Keratinocyte (primary cell): ENCODE data around the gene SF3A1. TPM values are rescaled to one million over a fixed set of nuclear protein-coding genes. Genes with fewer than 3 reads are reported as not detected.
A peak's percentile ranks its signal among the peaks of the same experiment; 100 is the strongest.

Experiments
- DNase-seq: peaks from one replicate; pipeline ENCODE4 v3.0.0-alpha.2; 2011; ENCODE audit warnings: low read depth, missing footprints, low spot score
- FAIRE-seq: peaks from 2 replicates; lab custom pipeline; 2011; peaks lifted over from hg19 to GRCh38; lab: Jason Lieb, UNC
- H2AFZ ChIP-seq: 2 replicates; pipeline ENCODE4 v1.6.0; 2012; ENCODE audit warnings: low read length, control low read depth, inconsistent platforms; ENCODE audit not compliant: control insufficient read depth
- H3K27ac ChIP-seq: 2 replicates; pipeline ENCODE4 v1.5.1; 2011; ENCODE audit warnings: low read length; ENCODE audit not compliant: control insufficient read depth, insufficient read depth
- H3K27me3 ChIP-seq: 3 replicates; pipeline ENCODE4 v1.6.0; 2011; ENCODE audit warnings: low read length; ENCODE audit not compliant: control insufficient read depth, insufficient read depth; ENCODE audit errors: extremely low read depth
- H3K36me3 ChIP-seq, 2 experiments: 2 replicates in 1 of 2; 3 replicates in 1 of 2; pipeline ENCODE4 v1.5.1; 2011; ENCODE audit warnings: low read length in 2 of 2, mild to moderate bottlenecking in 1 of 2; ENCODE audit not compliant: control insufficient read depth in 2 of 2, insufficient read depth in 2 of 2; ENCODE audit errors: extremely low read depth in 1 of 2
- H3K4me1 ChIP-seq: 3 replicates; pipeline ENCODE4 v1.5.1; 2011; ENCODE audit warnings: low read length; ENCODE audit not compliant: control insufficient read depth, insufficient read depth; ENCODE audit errors: extremely low read depth
- H3K4me2 ChIP-seq: 3 replicates; pipeline ENCODE4 v1.6.0; 2011; ENCODE audit warnings: low read depth, low read length; ENCODE audit not compliant: control insufficient read depth, insufficient read depth; ENCODE audit errors: extremely low read depth
- H3K4me3 ChIP-seq, 3 experiments: fragments of 200-600 bp in 1 of 3; sonication (generic) in 1 of 3; 2 replicates in 2 of 3; 3 replicates in 1 of 3; pipeline ENCODE4 v1.5.1; 2011 to 2016; ENCODE audit warnings: low read length in 3 of 3, mild to moderate bottlenecking in 3 of 3, control low read depth in 2 of 3, inconsistent platforms in 1 of 3, low read depth in 1 of 3, mixed read lengths in 1 of 3, mixed run types in 1 of 3, moderate library complexity in 1 of 3; ENCODE audit not compliant: control insufficient read depth in 2 of 3, insufficient read depth in 2 of 3; ENCODE audit errors: extremely low read depth in 1 of 3
- H3K79me2 ChIP-seq: 2 replicates; pipeline ENCODE4 v1.6.0; 2012; ENCODE audit warnings: low read length; ENCODE audit not compliant: control insufficient read depth, insufficient read depth
- H3K9ac ChIP-seq: 3 replicates; pipeline ENCODE4 v1.6.0; 2011; ENCODE audit warnings: low read length; ENCODE audit not compliant: control insufficient read depth, insufficient read depth; ENCODE audit errors: extremely low read depth
- H3K9me1 ChIP-seq: 3 replicates; pipeline ENCODE4 v1.6.0; 2011; ENCODE audit warnings: low read length; ENCODE audit not compliant: control insufficient read depth, insufficient read depth; ENCODE audit errors: extremely low read depth
- H3K9me3 ChIP-seq: 2 replicates; pipeline ENCODE4 v1.5.1; 2012; ENCODE audit warnings: low read depth, low read length; ENCODE audit not compliant: control insufficient read depth
- H4K20me1 ChIP-seq: 3 replicates; pipeline ENCODE4 v1.6.0; 2011; ENCODE audit warnings: low read length; ENCODE audit not compliant: control insufficient read depth, insufficient read depth; ENCODE audit errors: extremely low read depth
- EZH2 ChIP-seq: IDR thresholded peaks from one replicate; pipeline ENCODE4 v1.6.1; 2012; ENCODE audit warnings: inconsistent platforms, mild to moderate bottlenecking, low read length, moderate library complexity
- dilution Hi-C: fragments of 300-500 bp; cut with MboI; formaldehyde crosslinking; loops from one replicate; pipeline ENCODE4 v1.7.0; 2020; ENCODE audit warnings: low sequenced_read_pairs; ENCODE audit not compliant: extremely low pct_ligation_motif_present
- polyA plus RNA-seq, 5 experiments: library from polyadenylated mRNA; depleted of rRNA in 3 of 5; stranded (reverse) in 3 of 5; stranded (forward) in 1 of 5; unstranded in 1 of 5; fragments of >200 nt; gene quantifications; 1 replicate in 1 of 5; 2 replicates in 3 of 5; 3 replicates in 1 of 5; pipeline versions ENCODE4 v1.2.1 to v1.2.3, GENCODE V29; 2011 to 2012; ENCODE audit warnings: missing spikeins in 2 of 5, low read depth in 1 of 5, low replicate concordance in 1 of 5
- TF ChIP-seq, protein P1 (sequence below), 3 experiments: IDR thresholded peaks in 1 of 3; conservative IDR thresholded peaks in 1 of 3; optimal IDR thresholded peaks in 1 of 3; 2 replicates in 2 of 3; 3 replicates in 1 of 3; pipeline versions ENCODE3 to v1.5.1; 2011; ENCODE audit warnings: low read length in 3 of 3, mild to moderate bottlenecking in 3 of 3, moderate library complexity in 2 of 3, control low read depth in 1 of 3, inconsistent platforms in 1 of 3; ENCODE audit not compliant: insufficient read depth in 2 of 3; ENCODE audit errors: extremely low read depth in 1 of 3

The SF3A1 gene
- polyA plus RNA-seq, 1 donor (not counting 4 experiments of a cell fraction or from before 2014, with no cell fraction given), result 34.2 TPM

DNA sequence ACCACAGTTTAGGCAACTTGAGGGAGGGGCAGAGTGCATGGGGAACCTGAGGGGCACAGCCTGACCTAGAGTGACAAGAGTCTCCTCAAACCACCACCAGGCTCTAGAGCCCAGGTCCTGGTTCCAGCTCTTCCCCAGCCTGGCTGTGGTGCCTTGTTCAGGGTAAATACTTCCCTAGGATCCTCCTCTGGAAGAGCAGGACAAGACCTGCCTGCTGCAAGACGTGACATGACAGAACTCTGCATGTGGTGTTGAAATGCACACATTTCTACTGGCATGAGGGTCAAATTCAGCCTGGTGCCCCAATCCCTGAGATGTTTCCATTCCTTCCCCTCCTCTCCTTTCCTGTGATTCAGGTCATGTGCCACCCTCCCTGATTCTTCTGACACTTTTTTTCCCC is 43.5 kb upstream of the SF3A1 start:
- TF ChIP-seq, protein P1, sequence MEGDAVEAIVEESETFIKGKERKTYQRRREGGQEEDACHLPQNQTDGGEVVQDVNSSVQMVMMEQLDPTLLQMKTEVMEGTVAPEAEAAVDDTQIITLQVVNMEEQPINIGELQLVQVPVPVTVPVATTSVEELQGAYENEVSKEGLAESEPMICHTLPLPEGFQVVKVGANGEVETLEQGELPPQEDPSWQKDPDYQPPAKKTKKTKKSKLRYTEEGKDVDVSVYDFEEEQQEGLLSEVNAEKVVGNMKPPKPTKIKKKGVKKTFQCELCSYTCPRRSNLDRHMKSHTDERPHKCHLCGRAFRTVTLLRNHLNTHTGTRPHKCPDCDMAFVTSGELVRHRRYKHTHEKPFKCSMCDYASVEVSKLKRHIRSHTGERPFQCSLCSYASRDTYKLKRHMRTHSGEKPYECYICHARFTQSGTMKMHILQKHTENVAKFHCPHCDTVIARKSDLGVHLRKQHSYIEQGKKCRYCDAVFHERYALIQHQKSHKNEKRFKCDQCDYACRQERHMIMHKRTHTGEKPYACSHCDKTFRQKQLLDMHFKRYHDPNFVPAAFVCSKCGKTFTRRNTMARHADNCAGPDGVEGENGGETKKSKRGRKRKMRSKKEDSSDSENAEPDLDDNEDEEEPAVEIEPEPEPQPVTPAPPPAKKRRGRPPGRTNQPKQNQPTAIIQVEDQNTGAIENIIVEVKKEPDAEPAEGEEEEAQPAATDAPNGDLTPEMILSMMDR (optimal IDR thresholded peaks at IDR 0.05 in 1 of 3, IDR thresholded peaks at IDR 0.05 in 1 of 3, conservative IDR thresholded peaks at IDR 0.05 in 1 of 3; ENCODE audit: extremely low read depth in 1 of 3, insufficient read depth in 2 of 3, low read length in 3 of 3), result no peak
- TF ChIP-seq EZH2, result no peak
- H3K27me3 ChIP-seq, result no peaks in the 10 kb centered on the region
- H3K9me3 ChIP-seq, result no peaks in the 10 kb centered on the region
- peak overlapping the region; percentile 7 for H3K27ac ChIP-seq
- H3K9me1 ChIP-seq, result no peaks in the 10 kb centered on the region
- H2AFZ ChIP-seq, result no peak overlapping the region
- peak overlapping the region; percentile 42 for H3K4me2 ChIP-seq
- H3K4me1 ChIP-seq, result peaks cover 30% of the 10 kb centered on the region
- peak overlapping the region in 1 of 3 experiments; percentile 16 for H3K4me3 ChIP-seq
- dilution Hi-C loops, result no loop called here
- H3K9ac ChIP-seq, result peak overlapping the region; percentile 8
- peak; percentile 99 for FAIRE-seq
- H3K36me3 ChIP-seq, result peaks cover 13 to 34% of the 10 kb centered on the region in 2 experiments
- peaks cover 72% of the 10 kb centered on the region for H3K79me2 ChIP-seq
- no peak for DNase-seq
- no peaks in the 10 kb centered on the region for H4K20me1 ChIP-seq

DNA sequence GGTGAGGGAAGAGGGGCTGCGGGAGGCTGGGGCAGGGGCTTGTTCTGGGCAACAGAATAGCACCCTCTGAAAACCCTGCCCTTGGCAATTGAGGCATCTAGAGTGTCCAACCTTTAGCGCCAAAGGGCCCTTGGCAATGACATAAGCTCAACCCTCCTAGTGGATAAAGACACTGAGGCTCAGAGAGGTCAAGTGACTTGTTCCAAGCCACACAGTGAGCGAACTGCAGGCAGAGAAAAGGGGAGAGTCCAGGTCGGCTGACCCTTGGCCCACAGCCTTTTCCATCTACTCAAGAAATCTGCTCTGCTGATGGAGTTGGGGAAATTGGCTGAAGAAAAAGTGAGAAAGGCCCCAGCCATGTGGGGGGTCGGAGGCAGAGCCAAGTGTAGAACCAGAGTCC is 43.0 kb upstream of the SF3A1 start:
- H3K9ac ChIP-seq, result peak overlapping the region; percentile 8
- H3K27ac ChIP-seq, result peak overlapping the region; percentile 7
- no peaks in the 10 kb centered on the region for H3K9me3 ChIP-seq
- FAIRE-seq (no peak), DNase-seq (no peak)
- H2AFZ ChIP-seq, result no peak overlapping the region
- dilution Hi-C loops, result no loop called here
- peaks cover 69% of the 10 kb centered on the region for H3K79me2 ChIP-seq
- peaks cover 13 to 34% of the 10 kb centered on the region in 2 experiments for H3K36me3 ChIP-seq
- peak overlapping the region; percentile 42 for H3K4me2 ChIP-seq
- peak overlapping the region in 2 of 3 experiments; percentile 2 to 16 for H3K4me3 ChIP-seq
- TF ChIP-seq, protein P1 (optimal IDR thresholded peaks at IDR 0.05 in 1 of 3, IDR thresholded peaks at IDR 0.05 in 1 of 3, conservative IDR thresholded peaks at IDR 0.05 in 1 of 3; ENCODE audit: extremely low read depth in 1 of 3, insufficient read depth in 2 of 3, low read length in 3 of 3), result no peak
- TF ChIP-seq EZH2, result no peak
- no peaks in the 10 kb centered on the region for H4K20me1 ChIP-seq
- peaks cover 30% of the 10 kb centered on the region for H3K4me1 ChIP-seq
- H3K27me3 ChIP-seq, result no peaks in the 10 kb centered on the region
- no peaks in the 10 kb centered on the region for H3K9me1 ChIP-seq
